NCI-H1092 (cell line): ENCODE data around the gene CCNI2.

Experiments
- DNase-seq: peaks from one replicate; lab custom pipeline; 2025; lab: John Stamatoyannopoulos, UW

The CCNI2 gene

GRCh38 chr5:132746954-132747615, at the start of gene CCNI2:
CCNI2 (plus strand) TSS chr5:132747426; CDS start chr5:132747496, 70 bp downstream.
- no peak for DNase-seq

- DNase-seq: no peak
Observed at GRCh38 chr5:132704875-132705274, 42.4 kb upstream of the CCNI2 start.

- no peak for DNase-seq
Observed at GRCh38 chr5:132708645-132709044, 38.6 kb upstream of the CCNI2 start.

- no peak for DNase-seq
Observed at GRCh38 chr5:132714456-132715307, 32.5 kb upstream of the CCNI2 start.

- no peak for DNase-seq
Observed at GRCh38 chr5:132718544-132719312, 28.5 kb upstream of the CCNI2 start.

- no peak for DNase-seq
Observed at GRCh38 chr5:132725745-132726144, 21.5 kb upstream of the CCNI2 start.

- DNase-seq: no peak
Observed at GRCh38 chr5:132729896-132730295, 17.3 kb upstream of the CCNI2 start.

GRCh38 chr5:132733499-132734148, 13.6 kb upstream of the CCNI2 start:
- no peak for DNase-seq

- DNase-seq: no peak
Observed at GRCh38 chr5:132734687-132735086, 12.5 kb upstream of the CCNI2 start.

- DNase-seq: peak; percentile 92
Observed at GRCh38 chr5:132736853-132737833, 10.1 kb upstream of the CCNI2 start, which contains the start of gene KIF3A. KIF3A (minus strand) TSS chr5:132737546; CDS start chr5:132737419, 127 bp downstream.

GRCh38 chr5:132737982-132738681, 9.1 kb upstream of the CCNI2 start:
- DNase-seq: no peak

- no peak for DNase-seq
Observed at GRCh38 chr5:132739232-132739631, 8.0 kb upstream of the CCNI2 start.

GRCh38 chr5:132742158-132742557, 5.1 kb upstream of the CCNI2 start:
- no peak for DNase-seq

- no peak for DNase-seq
Observed at GRCh38 chr5:132742626-132743025, 4.6 kb upstream of the CCNI2 start.

- DNase-seq: no peak
Observed at GRCh38 chr5:132744659-132745058, 2.6 kb upstream of the CCNI2 start.

- DNase-seq: no peak
Observed at GRCh38 chr5:132746592-132746953, 653 bp upstream of the CCNI2 start.

GRCh38 chr5:132747616-132748440, 602 bp downstream of the CCNI2 start:
- DNase-seq: no peak

- DNase-seq: no peak
Observed at GRCh38 chr5:132748522-132749000, 1.3 kb downstream of the CCNI2 start.

GRCh38 chr5:132749506-132749905, 2.3 kb downstream of the CCNI2 start:
- DNase-seq: no peak
